Stomach (tissue), 9 donors: ENCODE data around the gene EVC. TPM values are rescaled to one million over a fixed set of nuclear protein-coding genes. Genes with fewer than 3 reads are reported as not detected.

ENCODE experiments used
- DNase-seq, 2 donors: peaks; one replicate each; pipeline versions ENCODE4 v3.0.0 to v3.0.0-alpha.2; 2013 to 2019
- H3K27ac ChIP-seq, 5 donors: fragments of 200-600 bp in 4 of 5; sonication (generic) in 4 of 5; one replicate each; pipeline ENCODE4 v1.5.1; 2013 to 2019; ENCODE audit warnings: mild to moderate bottlenecking in 1 of 5, moderate library complexity in 1 of 5
- H3K27me3 ChIP-seq, 3 donors: fragments of 200-600 bp; sonication (generic); one replicate each; pipeline ENCODE4 v1.5.1; 2017 to 2019; ENCODE audit warnings: mixed run types in 1 of 3
- H3K36me3 ChIP-seq, 4 donors: fragments of 200-600 bp; sonication (generic); 1 replicate in 3 of 4; 2 replicates in 1 of 4; pipeline ENCODE4 v1.5.1; 2016 to 2019
- H3K4me1 ChIP-seq, 4 donors: fragments of 200-600 bp; sonication (generic); one replicate each; pipeline ENCODE4 v1.5.1; 2016 to 2019
- H3K4me3 ChIP-seq, 4 donors: fragments of 200-600 bp; sonication (generic) in 3 of 4; one replicate each; pipeline ENCODE4 v1.5.1; 2016 to 2019; ENCODE audit warnings: mild to moderate bottlenecking in 1 of 4
- H3K9me3 ChIP-seq, 4 donors: fragments of 200-600 bp; sonication (generic); one replicate each; pipeline ENCODE4 v1.5.1; 2016 to 2019
- CTCF ChIP-seq, 7 experiments: fragments of 450-650 bp in 4 of 7; fragments of 200-600 bp in 3 of 7; sonication (generic) in 3 of 7; IDR thresholded peaks; one replicate each; pipeline ENCODE4 v1.5.1; 2016 to 2019; ENCODE audit warnings: antibody characterized with exemption in 7 of 7, control low read depth in 2 of 7, mild to moderate bottlenecking in 1 of 7
- EP300 ChIP-seq: sonication (generic); formaldehyde crosslinking; IDR thresholded peaks from one replicate; pipeline ENCODE4 v1.6.1; 2017; ENCODE audit warnings: antibody characterized with exemption
- POLR2A ChIP-seq, 4 donors: fragments of 450-650 bp; IDR thresholded peaks; one replicate each; pipeline ENCODE4 v1.6.1; 2016; ENCODE audit warnings: antibody characterized with exemption in 4 of 4, control low read depth in 2 of 4, mild to moderate bottlenecking in 1 of 4, moderate library complexity in 1 of 4
- POLR2AphosphoS5 ChIP-seq, 3 donors: sonication (generic); formaldehyde crosslinking; IDR thresholded peaks; one replicate each; pipeline ENCODE4 v1.6.1; 2016; ENCODE audit warnings: antibody characterized with exemption in 3 of 3
- WGBS, 5 donors: extraction: QIAGEN DNeasy Blood & Tissue Kit in 3 of 5; methylation state at CpG; one replicate each; pipeline versions ENCODE4 v1.1.5 to v1.1.7; 2013 to 2018; 5-methylcytosine and 5-hydroxymethylcytosine counted together
- intact Hi-C: fragments of 100-400 bp; cut with DNase I; formaldehyde crosslinking; loops from one replicate; pipeline ENCODE4 v1.15.1; 2023; ENCODE audit warnings: low total_unique reads
- polyA plus RNA-seq, 3 donors: library from polyadenylated mRNA; stranded (reverse); fragments of 200-250 nt; gene quantifications; one replicate each; pipeline ENCODE4 v1.2.3, GENCODE V29; 2013
- total RNA-seq, 5 donors: library from RNA; depleted of rRNA; stranded (reverse); fragments of >200 nt; gene quantifications; one replicate each; pipeline versions ENCODE4 v1.1.0 to v1.2.3, GENCODE V29; 2014 to 2016
- donor health status: healthy with polysubstance abuse.
- donor health status: Bipolar disorder and iron deficiency.
- donor health status: healthy.

Gene EVC
- total and polyA plus RNA-seq, 8 donors: 1.5 to 346 (median 12.5) TPM

- no peak for TF ChIP-seq EP300
- no peak for TF ChIP-seq POLR2AphosphoS5 (IDR thresholded peaks at IDR 0.05)
- no peak for TF ChIP-seq CTCF (IDR thresholded peaks at IDR 0.05)
- TF ChIP-seq POLR2A (IDR thresholded peaks at IDR 0.05): no peak
- H3K27me3 ChIP-seq: no peaks in the 10 kb centered on the region
- WGBS, 5 donors: 82 to 91% (median 86%) methylated on average over 8 of the region's 8 CpGs
- no peak overlapping the region for H3K27ac ChIP-seq
- H3K4me3 ChIP-seq: no peak overlapping the region
- H3K4me1 ChIP-seq: no peaks in the 10 kb centered on the region
- intact Hi-C loops: no loop called here
- no peak for DNase-seq
- H3K36me3 ChIP-seq: peaks cover 5 to 75% (median 47%) of the 10 kb centered on the region in 4 donors
- no peaks in the 10 kb centered on the region for H3K9me3 ChIP-seq
These were observed 105.1 kb downstream of the EVC start for GRCh38 chr4:5816101-5816500.

DNA sequence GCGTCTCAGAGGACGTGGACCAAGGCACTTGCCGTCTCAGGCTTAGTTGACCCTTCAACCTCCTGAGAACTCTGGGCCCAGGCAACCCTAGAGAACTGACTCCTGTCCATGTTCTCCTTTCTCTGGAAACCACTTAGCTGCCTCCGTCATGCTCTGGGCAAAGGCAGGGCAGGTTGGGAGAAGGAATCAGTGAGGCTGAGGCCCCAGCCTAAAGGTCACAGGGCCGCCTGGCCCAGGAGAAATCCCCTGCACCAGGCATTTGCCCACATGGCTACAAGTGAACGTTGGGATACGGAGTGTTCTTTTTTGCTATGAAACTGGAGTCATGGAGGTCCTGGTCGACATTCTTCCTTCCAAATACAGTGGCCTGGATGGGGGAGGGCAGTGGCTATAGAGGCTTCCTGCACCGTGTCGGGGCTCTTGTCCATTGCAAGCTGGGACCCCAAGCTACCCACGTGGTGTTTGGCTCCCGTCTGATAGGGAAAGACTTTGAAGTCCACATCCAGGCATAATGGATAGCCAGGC, 105.9 kb downstream of the EVC start:
- WGBS, 5 donors: 81 to 92% (median 90%) methylated on average over 12 of the region's 12 CpGs
- H3K27me3 ChIP-seq: no peaks in the 10 kb centered on the region
- no peak for TF ChIP-seq POLR2AphosphoS5 (IDR thresholded peaks at IDR 0.05)
- no peak for TF ChIP-seq POLR2A (IDR thresholded peaks at IDR 0.05)
- TF ChIP-seq CTCF (IDR thresholded peaks at IDR 0.05): no peak
- TF ChIP-seq EP300: no peak
- H3K27ac ChIP-seq: no peak overlapping the region
- no peaks in the 10 kb centered on the region for H3K4me1 ChIP-seq
- peaks cover 2 to 75% (median 43%) of the 10 kb centered on the region in 4 donors for H3K36me3 ChIP-seq
- intact Hi-C loops: no loop called here
- H3K9me3 ChIP-seq: no peaks in the 10 kb centered on the region
- no peak overlapping the region for H3K4me3 ChIP-seq
- DNase-seq: no peak

DNA sequence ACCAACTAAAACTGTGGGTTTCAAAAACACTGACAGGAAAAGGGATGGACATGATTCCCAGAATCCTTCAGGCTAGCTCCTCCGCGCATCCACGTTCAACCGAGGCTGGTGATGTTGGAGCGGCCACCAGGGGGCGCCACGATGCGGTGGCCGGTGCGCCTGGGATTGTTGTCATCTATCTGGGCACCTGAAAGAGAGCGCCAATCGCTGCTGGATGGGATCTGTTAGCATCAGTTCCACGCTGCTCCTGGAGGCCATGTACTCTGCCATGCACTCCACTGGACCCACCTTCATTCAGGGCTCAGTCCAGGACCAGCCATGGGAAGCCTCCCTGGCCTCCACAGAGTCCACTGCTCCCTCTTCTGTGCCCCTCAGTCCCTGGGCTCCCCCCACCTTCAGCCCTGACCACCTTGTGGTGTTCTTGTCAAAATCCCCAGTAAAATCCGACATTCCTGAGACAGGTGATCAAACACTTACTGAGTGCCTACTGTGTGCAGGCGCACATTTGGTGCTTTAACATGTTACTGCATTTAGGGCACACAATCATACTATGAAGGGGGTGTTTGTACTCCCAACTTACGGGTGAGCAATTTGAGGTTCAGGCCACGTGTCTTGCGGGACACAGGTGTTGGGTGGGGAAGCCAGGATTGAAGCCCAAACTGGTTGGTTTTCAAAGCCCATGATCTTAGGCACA, 110.8 kb downstream of the EVC start:
- TF ChIP-seq CTCF (IDR thresholded peaks at IDR 0.05) (peak in 3 of 7 experiments; percentile 18 to 40 (median 39)), POLR2A (IDR thresholded peaks at IDR 0.05) (no peak)
- Histone ChIP-seq H3K36me3 (peaks cover 0 to 54% (median 30%) of the 10 kb centered on the region in 4 donors), H3K4me3 (no peak overlapping the region), H3K27ac (no peak overlapping the region), H3K4me1 (peaks cover 0 to 15% (median 1%) of the 10 kb centered on the region in 4 donors), H3K9me3 (no peaks in the 10 kb centered on the region), H3K27me3 (no peaks in the 10 kb centered on the region)
- intact Hi-C loops: no loop called here
- DNase-seq: peak in 1 of 2 donors; percentile 31
- WGBS, 5 donors: 71 to 75% (median 72%) methylated on average over 15 to 18 of the region's 18 CpGs

GRCh38 chr4:5822619-5823018, 111.6 kb downstream of the EVC start:
- peaks cover 0 to 46% (median 29%) of the 10 kb centered on the region in 4 donors for H3K36me3 ChIP-seq

More at GRCh38 chr4:5822619-5823018, 111.6 kb downstream of the EVC start:
- TF ChIP-seq POLR2AphosphoS5 (IDR thresholded peaks at IDR 0.05) (no peak), CTCF (IDR thresholded peaks at IDR 0.05) (no peak), EP300 (no peak), POLR2A (IDR thresholded peaks at IDR 0.05) (no peak)
- Histone ChIP-seq H3K4me1 (peaks cover 4 to 21% (median 9%) of the 10 kb centered on the region in 4 donors), H3K4me3 (no peak overlapping the region), H3K9me3 (no peaks in the 10 kb centered on the region), H3K27me3 (no peaks in the 10 kb centered on the region), H3K27ac (no peak overlapping the region)
- intact Hi-C loops: no loop called here
- WGBS, 5 donors: 24 to 49% (median 35%) methylated on average over 5 of the region's 5 CpGs
- DNase-seq: no peak
